HG03159 (cell line): ENCODE measurements around the gene STX16.

Source experiments
- ATAC-seq: cut with Tn5 transposase; IDR thresholded peaks from one replicate; pipeline ENCODE4 v1.9.1; 2021; ENCODE audit warnings: mild to moderate bottlenecking, moderate library complexity; ENCODE audit not compliant: unreplicated experiment

STX16 gene, protein sequence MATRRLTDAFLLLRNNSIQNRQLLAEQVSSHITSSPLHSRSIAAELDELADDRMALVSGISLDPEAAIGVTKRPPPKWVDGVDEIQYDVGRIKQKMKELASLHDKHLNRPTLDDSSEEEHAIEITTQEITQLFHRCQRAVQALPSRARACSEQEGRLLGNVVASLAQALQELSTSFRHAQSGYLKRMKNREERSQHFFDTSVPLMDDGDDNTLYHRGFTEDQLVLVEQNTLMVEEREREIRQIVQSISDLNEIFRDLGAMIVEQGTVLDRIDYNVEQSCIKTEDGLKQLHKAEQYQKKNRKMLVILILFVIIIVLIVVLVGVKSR

GRCh38 chr20:58650776-58651558 is at the start of gene STX16:
STX16 (plus strand) TSS chr20:58651283; CDS start chr20:58652007, 724 bp downstream.
- ATAC-seq, result peak; percentile 61

DNA sequence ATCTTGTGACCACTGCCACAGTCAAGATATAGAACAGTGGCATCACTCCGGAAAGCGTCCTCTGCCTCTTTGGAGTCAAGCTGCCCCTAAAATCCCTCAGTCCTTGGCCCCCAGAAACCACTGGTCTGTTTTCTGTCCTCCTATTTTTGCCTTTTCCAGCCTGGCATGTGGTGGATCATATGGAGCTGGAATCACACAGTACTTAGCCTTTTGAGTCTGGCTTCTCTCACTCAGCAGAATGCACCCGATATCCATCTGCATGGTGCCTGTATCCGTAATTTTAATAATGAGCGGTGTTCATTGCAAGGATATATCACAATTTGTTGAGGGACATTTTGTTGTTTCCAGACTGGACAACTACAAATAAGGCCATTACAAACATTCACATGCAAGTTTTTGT is 49.0 kb upstream of the STX16 start:
- no peak for ATAC-seq

GRCh38 chr20:58603721-58604120 is 47.4 kb upstream of the STX16 start:
- no peak for ATAC-seq

GRCh38 chr20:58604128-58604881 is 46.8 kb upstream of the STX16 start:
- no peak for ATAC-seq

GRCh38 chr20:58605292-58606065 is 45.6 kb upstream of the STX16 start:
- no peak for ATAC-seq

GRCh38 chr20:58606184-58606583 is 44.9 kb upstream of the STX16 start:
- ATAC-seq, result no peak

DNA sequence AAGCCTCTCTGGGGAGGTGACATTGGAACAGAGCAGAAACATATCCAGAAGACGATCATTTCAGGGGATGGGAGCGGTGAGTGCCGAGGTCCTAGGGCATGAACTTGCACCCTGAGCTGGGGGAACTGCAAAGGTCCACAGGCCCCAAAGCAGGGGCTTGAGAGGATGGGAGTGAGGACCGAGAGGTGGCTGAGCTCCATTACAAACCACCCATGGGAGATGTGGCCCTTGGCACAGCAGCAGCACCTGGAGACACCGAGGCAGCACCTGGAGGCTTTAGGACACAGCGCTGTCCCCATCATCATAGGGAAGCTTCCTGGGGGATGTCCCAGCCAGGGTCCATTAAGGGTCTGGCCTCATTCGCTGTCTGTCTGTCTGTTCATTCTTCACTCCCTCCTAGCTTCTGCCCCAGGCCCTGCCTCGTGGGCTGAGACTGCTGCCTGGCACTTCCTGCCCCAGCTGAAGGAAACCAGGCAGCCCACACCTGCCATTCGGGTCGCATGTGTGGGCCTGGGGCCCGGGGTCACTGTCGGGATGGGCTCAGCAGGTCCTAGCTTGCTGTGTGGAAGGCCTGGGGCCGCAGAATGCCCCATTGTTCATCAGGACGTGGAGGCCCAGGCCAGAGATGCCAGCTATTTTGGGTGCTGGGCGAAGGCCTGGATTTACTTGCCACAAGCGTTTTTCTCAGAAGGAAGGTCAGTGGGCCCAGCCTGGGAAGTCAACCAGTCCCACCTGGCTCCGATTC is 42.8 kb upstream of the STX16 start:
- no peak for ATAC-seq

GRCh38 chr20:58609026-58609425 is 42.1 kb upstream of the STX16 start:
- ATAC-seq, result no peak

GRCh38 chr20:58610071-58610800 is 40.8 kb upstream of the STX16 start:
- no peak for ATAC-seq

- ATAC-seq, result no peak
These were observed 40.3 kb upstream of the STX16 start for GRCh38 chr20:58610811-58611210.

GRCh38 chr20:58611236-58612030 is 39.6 kb upstream of the STX16 start:
- ATAC-seq, result no peak

GRCh38 chr20:58612121-58612691 is 38.9 kb upstream of the STX16 start:
- no peak for ATAC-seq

GRCh38 chr20:58613061-58613854 is 37.8 kb upstream of the STX16 start:
- no peak for ATAC-seq

- no peak for ATAC-seq
These were observed 36.7 kb upstream of the STX16 start for GRCh38 chr20:58614366-58614765.

DNA sequence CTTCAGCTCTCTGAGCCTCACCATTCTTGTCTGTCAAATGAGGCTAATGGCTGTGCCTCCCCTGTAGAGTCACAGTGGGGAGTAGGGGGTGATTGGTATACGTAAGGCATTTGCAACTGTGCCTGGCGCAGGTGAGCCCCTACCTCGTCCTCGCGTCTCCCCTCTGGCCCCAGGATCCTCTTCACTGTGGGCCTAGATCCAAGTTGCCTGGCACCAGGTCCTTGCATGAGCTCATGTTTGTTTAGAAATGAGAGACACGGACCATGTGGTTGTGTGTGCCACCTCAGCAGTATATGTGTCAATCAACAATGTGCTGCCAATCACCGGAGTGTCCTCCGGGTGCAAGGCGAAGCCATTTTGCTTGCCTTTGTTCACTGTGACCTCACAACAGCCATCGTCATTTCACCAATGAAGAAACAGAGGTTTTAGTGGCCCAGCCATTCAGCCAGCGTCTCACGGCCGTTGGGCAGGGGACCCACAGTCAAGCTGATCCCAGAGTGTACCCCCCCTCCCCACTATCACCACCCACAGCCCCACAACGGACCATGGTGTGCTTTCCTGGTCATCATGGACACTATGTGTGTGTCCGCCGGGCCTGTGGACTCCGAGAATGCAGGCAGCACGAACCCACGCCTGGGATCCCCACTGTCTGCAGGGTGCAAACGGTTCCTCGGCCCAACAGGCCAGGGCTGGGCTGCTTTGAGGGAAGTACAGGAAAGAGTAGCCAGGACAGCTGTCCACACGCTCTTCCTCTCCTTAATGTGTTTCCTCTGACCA is 35.9 kb upstream of the STX16 start:
- no peak for ATAC-seq

GRCh38 chr20:58616411-58616810 is 34.7 kb upstream of the STX16 start:
- ATAC-seq, result no peak

- ATAC-seq, result no peak
These were observed 33.9 kb upstream of the STX16 start for GRCh38 chr20:58617158-58617557.
